ENCODE results near the gene KLRC2. TPM values are rescaled to one million over a fixed set of nuclear protein-coding genes. Genes with fewer than 3 reads are reported as not detected.

The KLRC2 gene
- total and polyA plus RNA-seq, 2 experiments from 2014 or later: not detected

DNA sequence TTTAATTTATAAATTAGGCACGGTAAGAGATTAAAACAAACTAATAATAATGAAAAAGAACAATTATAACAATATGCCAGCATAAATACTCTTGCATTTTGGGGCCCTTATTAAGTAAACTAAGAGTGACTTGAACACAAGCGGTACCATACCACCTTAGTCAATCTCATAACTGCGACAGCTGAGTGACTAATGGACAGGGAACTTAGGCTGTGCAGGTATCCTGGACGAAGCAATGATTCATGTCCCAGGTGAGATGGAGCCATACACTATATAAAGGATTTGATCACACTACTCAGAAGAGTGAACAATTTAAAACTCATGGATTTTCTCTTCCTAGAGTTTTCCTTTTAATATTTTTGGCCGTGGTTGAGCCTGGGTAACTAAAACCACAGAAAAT is 30.5 kb downstream of the KLRC2 start:
- Histone ChIP-seq H2AFZ (no peak overlapping the region), H3K79me2 (replicated peaks; ENCODE audit: insufficient read depth) (no peaks in the 10 kb centered on the region), H3K4me3 (no peak overlapping the region), H3K4me1 (ENCODE audit: insufficient read depth) (no peaks in the 10 kb centered on the region), H3K36me3 (ENCODE audit: insufficient read depth) (no peaks in the 10 kb centered on the region), H4K20me1 (replicated peaks; ENCODE audit: insufficient read depth) (no peaks in the 10 kb centered on the region), H3K4me2 (no peak overlapping the region), H3K27me3 (ENCODE audit: insufficient read depth) (no peaks in the 10 kb centered on the region), H3F3A (replicated peaks; ENCODE audit: low read depth) (no peaks in the 10 kb centered on the region), H3K27ac (ENCODE audit: low read depth) (no peak overlapping the region), H3K9me2 (ENCODE audit: insufficient read depth) (no peaks in the 10 kb centered on the region)
- no peak overlapping the region for H3K27ac Mint-ChIP-seq
- H3K27me3 Mint-ChIP-seq (ENCODE audit: insufficient read depth, low read depth, poor library complexity): no peaks in the 10 kb centered on the region
- H3K36me3 Mint-ChIP-seq (ENCODE audit: low read depth): no peaks in the 10 kb centered on the region
- TF ChIP-seq, protein P1, sequence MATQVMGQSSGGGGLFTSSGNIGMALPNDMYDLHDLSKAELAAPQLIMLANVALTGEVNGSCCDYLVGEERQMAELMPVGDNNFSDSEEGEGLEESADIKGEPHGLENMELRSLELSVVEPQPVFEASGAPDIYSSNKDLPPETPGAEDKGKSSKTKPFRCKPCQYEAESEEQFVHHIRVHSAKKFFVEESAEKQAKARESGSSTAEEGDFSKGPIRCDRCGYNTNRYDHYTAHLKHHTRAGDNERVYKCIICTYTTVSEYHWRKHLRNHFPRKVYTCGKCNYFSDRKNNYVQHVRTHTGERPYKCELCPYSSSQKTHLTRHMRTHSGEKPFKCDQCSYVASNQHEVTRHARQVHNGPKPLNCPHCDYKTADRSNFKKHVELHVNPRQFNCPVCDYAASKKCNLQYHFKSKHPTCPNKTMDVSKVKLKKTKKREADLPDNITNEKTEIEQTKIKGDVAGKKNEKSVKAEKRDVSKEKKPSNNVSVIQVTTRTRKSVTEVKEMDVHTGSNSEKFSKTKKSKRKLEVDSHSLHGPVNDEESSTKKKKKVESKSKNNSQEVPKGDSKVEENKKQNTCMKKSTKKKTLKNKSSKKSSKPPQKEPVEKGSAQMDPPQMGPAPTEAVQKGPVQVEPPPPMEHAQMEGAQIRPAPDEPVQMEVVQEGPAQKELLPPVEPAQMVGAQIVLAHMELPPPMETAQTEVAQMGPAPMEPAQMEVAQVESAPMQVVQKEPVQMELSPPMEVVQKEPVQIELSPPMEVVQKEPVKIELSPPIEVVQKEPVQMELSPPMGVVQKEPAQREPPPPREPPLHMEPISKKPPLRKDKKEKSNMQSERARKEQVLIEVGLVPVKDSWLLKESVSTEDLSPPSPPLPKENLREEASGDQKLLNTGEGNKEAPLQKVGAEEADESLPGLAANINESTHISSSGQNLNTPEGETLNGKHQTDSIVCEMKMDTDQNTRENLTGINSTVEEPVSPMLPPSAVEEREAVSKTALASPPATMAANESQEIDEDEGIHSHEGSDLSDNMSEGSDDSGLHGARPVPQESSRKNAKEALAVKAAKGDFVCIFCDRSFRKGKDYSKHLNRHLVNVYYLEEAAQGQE (IDR thresholded peaks at IDR 0.05; ENCODE audit: unreplicated experiment): no peak
- TF ChIP-seq ZNF331 (CRISPR knock-in tag; IDR thresholded peaks at IDR 0.05; ENCODE audit: low read depth) (no peak), EZH2 (IDR thresholded peaks at IDR 0.05; ENCODE audit: low read depth, unreplicated experiment) (no peak), CREB1 (CRISPR knock-in tag; IDR thresholded peaks at IDR 0.05; ENCODE audit: low read depth) (no peak), STAT1 (IDR thresholded peaks at IDR 0.05; ENCODE audit: unreplicated experiment) (no peak), ZNF114 (CRISPR knock-in tag; IDR thresholded peaks at IDR 0.05) (no peak), POLR2AphosphoS5 (IDR thresholded peaks at IDR 0.05; ENCODE audit: low read depth) (no peak), JUNB (IDR thresholded peaks at IDR 0.05; ENCODE audit: unreplicated experiment) (no peak), EZH2phosphoT487 (IDR thresholded peaks at IDR 0.05; ENCODE audit: unreplicated experiment) (no peak), NANOG (IDR thresholded peaks at IDR 0.05; ENCODE audit: borderline replicate concordance) (no peak)
- TF ChIP-seq, protein P2, sequence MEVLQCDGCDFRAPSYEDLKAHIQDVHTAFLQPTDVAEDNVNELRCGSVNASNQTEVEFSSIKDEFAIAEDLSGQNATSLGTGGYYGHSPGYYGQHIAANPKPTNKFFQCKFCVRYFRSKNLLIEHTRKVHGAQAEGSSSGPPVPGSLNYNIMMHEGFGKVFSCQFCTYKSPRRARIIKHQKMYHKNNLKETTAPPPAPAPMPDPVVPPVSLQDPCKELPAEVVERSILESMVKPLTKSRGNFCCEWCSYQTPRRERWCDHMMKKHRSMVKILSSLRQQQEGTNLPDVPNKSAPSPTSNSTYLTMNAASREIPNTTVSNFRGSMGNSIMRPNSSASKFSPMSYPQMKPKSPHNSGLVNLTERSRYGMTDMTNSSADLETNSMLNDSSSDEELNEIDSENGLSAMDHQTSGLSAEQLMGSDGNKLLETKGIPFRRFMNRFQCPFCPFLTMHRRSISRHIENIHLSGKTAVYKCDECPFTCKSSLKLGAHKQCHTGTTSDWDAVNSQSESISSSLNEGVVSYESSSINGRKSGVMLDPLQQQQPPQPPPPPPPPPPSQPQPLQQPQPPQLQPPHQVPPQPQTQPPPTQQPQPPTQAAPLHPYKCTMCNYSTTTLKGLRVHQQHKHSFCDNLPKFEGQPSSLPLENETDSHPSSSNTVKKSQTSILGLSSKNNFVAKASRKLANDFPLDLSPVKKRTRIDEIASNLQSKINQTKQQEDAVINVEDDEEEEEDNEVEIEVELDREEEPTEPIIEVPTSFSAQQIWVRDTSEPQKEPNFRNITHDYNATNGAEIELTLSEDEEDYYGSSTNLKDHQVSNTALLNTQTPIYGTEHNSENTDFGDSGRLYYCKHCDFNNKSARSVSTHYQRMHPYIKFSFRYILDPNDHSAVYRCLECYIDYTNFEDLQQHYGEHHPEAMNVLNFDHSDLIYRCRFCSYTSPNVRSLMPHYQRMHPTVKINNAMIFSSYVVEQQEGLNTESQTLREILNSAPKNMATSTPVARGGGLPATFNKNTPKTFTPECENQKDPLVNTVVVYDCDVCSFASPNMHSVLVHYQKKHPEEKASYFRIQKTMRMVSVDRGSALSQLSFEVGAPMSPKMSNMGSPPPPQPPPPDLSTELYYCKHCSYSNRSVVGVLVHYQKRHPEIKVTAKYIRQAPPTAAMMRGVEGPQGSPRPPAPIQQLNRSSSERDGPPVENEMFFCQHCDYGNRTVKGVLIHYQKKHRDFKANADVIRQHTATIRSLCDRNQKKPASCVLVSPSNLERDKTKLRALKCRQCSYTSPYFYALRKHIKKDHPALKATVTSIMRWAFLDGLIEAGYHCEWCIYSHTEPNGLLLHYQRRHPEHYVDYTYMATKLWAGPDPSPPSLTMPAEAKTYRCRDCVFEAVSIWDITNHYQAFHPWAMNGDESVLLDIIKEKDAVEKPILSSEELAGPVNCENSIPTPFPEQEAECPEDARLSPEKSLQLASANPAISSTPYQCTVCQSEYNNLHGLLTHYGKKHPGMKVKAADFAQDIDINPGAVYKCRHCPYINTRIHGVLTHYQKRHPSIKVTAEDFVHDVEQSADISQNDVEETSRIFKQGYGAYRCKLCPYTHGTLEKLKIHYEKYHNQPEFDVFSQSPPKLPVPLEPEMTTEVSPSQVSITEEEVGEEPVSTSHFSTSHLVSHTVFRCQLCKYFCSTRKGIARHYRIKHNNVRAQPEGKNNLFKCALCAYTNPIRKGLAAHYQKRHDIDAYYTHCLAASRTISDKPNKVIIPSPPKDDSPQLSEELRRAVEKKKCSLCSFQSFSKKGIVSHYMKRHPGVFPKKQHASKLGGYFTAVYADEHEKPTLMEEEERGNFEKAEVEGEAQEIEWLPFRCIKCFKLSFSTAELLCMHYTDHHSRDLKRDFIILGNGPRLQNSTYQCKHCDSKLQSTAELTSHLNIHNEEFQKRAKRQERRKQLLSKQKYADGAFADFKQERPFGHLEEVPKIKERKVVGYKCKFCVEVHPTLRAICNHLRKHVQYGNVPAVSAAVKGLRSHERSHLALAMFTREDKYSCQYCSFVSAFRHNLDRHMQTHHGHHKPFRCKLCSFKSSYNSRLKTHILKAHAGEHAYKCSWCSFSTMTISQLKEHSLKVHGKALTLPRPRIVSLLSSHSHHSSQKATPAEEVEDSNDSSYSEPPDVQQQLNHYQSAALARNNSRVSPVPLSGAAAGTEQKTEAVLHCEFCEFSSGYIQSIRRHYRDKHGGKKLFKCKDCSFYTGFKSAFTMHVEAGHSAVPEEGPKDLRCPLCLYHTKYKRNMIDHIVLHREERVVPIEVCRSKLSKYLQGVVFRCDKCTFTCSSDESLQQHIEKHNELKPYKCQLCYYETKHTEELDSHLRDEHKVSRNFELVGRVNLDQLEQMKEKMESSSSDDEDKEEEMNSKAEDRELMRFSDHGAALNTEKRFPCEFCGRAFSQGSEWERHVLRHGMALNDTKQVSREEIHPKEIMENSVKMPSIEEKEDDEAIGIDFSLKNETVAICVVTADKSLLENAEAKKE (CRISPR knock-in tag; IDR thresholded peaks at IDR 0.05): no peak
- TF ChIP-seq, protein P3, sequence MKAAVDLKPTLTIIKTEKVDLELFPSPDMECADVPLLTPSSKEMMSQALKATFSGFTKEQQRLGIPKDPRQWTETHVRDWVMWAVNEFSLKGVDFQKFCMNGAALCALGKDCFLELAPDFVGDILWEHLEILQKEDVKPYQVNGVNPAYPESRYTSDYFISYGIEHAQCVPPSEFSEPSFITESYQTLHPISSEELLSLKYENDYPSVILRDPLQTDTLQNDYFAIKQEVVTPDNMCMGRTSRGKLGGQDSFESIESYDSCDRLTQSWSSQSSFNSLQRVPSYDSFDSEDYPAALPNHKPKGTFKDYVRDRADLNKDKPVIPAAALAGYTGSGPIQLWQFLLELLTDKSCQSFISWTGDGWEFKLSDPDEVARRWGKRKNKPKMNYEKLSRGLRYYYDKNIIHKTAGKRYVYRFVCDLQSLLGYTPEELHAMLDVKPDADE (IDR thresholded peaks at IDR 0.05): no peak
- TF ChIP-seq, protein P4, sequence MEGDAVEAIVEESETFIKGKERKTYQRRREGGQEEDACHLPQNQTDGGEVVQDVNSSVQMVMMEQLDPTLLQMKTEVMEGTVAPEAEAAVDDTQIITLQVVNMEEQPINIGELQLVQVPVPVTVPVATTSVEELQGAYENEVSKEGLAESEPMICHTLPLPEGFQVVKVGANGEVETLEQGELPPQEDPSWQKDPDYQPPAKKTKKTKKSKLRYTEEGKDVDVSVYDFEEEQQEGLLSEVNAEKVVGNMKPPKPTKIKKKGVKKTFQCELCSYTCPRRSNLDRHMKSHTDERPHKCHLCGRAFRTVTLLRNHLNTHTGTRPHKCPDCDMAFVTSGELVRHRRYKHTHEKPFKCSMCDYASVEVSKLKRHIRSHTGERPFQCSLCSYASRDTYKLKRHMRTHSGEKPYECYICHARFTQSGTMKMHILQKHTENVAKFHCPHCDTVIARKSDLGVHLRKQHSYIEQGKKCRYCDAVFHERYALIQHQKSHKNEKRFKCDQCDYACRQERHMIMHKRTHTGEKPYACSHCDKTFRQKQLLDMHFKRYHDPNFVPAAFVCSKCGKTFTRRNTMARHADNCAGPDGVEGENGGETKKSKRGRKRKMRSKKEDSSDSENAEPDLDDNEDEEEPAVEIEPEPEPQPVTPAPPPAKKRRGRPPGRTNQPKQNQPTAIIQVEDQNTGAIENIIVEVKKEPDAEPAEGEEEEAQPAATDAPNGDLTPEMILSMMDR (conservative IDR thresholded peaks at IDR 0.05; ENCODE audit: low read depth in 2 of 2): no peak
- peaks cover 8% of the 10 kb centered on the region; the same call in 2 of the 3 replicates for H3K4me1 Mint-ChIP-seq
- ATAC-seq (no peak), DNase-seq (ENCODE audit: low spot score) (no peak)
- H3K4me3 Mint-ChIP-seq: no peak overlapping the region
- H3K9me3 Mint-ChIP-seq: no peaks in the 10 kb centered on the region
